IPS-NIHi11 (cell line): ENCODE measurements around the gene MAP6.
A peak's percentile ranks its signal among the peaks of the same experiment; 100 is the strongest.

ENCODE experiments used
- DNase-seq: peaks from one replicate; pipeline ENCODE4 v3.0.0; 2012; ENCODE audit warnings: mixed read lengths, low spot score

The MAP6 gene

DNA sequence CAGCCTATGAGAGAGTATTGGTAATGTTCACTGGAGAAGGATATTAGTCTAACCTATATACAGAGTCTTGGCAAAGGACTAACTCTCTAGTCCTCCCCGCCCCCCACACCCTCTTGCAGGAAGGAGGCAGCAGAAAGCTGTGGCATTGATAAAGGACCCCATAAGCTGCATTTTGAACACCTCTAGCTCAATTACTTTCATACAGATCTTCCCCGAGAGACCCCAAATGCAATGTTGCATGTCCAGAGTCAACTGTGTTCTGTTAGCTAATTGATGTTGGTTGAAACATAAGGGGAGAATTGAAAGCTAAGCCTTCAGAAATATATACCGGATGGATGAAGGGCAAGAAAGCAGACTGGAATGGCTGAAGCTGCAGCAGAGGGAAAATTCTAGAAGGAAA is 2.8 kb downstream of the MAP6 start:
- no peak for DNase-seq

DNA sequence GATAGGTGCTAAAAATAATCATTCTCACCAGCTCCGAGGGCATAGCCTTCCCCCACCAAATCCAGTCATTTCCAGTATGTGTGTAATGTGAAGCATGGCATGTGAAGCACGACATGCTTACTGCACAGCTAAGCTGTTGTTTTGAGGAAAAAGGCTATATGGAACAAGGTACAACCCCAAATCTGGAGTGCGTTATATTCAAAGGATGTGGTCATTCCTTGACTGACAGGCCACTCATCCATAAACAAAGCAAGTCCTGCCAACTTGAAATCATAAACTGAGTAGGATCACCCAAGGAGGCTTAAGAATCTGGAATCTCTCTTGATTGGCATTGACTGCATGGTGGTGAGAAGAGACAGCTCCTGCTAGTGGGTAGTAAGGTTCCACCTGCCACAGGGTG is 3.7 kb downstream of the MAP6 start:
- no peak for DNase-seq

DNA sequence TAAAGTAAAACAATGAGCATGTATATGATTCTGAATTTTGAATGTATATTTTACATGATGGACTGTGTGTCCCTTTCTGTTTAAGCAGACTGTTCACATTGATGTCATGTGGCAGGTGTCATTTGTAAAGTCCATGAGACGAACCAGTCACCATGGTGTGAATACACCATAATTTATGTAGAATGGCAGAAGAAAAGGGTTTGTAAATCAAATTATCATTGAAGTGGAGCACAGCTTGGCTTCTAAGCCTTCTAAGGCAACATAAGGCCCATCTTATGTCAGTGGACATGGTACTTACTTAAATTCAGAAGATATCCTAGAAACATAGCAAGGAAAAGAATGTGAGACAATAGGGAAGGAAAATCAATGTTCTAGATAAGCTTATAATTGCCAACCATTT is 4.4 kb downstream of the MAP6 start:
- DNase-seq, result no peak

DNA sequence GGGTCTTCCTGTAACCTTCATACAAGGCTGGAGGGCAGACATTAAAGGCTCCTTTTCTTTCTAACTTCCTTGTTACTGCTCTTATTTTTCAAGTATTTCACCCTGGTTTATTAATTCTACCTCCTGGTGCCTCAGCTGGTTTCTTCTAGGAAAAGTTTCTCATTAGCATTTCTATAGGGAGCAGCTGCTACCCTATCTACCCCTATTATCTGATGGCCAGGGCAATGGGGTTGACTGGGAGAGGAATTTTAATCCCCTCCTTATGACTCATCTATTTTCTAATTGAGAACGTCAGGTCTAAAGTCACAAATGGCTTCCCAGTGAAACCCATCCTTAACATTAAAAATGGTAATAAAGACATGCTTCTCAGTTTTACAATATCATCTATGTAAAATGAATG is 5.0 kb downstream of the MAP6 start:
- peak; percentile 37 for DNase-seq

DNA sequence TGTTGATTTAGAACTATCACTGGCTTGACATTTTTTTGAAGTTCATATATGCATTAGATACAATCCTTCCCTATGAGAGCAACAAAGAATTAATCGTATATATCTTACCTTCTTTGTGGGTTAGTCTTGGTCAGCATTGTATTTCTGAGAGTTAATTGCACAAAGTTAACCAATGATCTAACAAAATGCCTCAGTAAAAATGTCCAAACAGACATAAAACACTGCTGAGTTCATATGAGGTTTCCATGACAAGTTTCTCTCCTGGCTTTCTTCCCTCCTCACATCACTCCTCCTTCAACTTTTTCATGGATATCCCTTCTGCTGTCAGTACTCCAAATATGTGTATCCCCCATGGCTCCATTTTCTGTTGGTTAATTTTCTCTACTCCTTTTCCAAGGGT is 9.0 kb downstream of the MAP6 start:
- DNase-seq, result no peak

DNA sequence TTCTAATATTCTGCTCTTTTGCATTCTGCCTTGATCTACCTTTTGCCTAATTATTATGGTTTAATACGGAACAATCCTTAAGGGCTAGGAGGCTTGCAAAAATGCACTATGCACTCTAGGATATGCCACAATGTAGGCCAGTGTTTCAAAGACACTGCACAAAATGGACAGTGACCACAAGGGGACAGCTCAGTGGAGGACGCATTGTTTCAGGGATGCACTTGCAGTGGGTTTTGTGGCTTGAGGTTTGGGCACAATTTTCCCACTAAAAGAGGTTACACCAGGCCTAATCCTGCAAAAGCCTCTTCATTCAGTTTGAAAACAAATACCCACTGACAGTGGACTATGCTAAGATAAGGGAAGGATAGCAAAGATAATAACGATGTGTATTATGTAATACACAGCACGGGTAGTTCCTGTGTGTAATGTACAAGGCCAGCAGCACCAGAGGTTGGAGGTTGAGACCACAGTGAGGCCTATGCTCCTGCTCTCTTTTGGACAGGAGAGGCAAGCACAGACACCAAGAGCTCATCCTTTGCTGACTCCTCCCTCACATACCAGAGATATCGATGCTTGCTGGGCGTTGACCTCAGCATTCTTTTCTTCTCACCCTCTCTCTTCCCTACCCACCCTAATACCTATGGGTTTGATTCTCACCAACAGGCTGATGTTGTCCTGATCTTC is 12.7 kb downstream of the MAP6 start:
- DNase-seq, result peak; percentile 29

DNA sequence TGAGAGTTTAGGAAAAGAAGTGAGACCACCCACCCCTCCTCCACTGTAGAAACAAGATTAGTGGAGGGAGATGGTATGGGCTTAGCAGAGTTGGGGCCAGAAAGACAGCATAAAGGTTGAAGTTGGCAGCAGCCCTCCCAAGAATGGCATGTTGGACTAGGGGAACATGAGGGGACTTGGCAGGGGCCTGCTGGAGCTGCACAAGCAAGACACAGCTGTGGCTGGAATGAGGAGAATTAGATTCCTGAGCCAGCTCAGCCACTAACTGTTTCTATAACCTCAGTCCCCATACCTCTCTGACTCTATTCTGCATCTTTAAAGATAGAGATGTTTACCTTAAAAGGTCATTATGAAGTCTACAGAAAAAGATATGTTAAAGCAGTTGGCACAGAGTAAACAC is 13.2 kb downstream of the MAP6 start:
- DNase-seq, result no peak

DNA sequence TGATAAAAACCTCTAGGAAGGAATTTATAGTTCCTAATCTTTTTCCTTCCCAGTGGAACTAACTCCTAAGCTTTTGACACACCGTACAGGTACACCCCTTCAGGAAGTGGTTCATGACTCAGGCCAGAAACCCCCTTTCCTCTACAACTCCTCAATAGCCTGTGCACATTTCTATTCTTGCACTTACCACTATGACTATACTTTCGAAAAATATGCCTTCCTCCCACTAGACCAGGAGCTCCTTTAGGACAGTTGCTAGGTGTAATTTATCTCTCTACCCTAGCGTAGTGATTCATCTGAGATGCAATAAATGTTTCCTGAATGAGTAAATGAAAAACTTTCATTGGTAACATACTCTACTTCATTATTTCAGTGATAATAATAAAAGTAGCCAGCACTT is 14.5 kb downstream of the MAP6 start:
- DNase-seq, result no peak

DNA sequence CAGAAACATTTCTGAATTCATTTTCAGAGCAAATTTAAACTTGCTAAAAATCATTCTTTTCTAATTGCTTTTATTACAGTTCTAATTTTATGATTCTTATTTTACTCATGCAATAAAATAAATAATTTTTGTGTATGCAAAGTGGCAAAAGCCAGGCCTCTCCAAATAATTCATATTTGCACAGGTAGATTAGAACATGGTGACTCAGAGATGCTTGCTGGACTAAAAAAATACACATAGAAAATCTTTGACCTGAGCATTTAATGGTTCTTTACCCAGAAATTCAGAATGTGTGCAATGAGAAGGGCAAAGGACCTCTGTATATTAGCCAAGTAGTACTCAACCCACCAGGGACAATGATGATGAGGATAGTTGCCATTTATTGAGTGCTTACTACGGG is 15.3 kb downstream of the MAP6 start:
- DNase-seq, result no peak

DNA sequence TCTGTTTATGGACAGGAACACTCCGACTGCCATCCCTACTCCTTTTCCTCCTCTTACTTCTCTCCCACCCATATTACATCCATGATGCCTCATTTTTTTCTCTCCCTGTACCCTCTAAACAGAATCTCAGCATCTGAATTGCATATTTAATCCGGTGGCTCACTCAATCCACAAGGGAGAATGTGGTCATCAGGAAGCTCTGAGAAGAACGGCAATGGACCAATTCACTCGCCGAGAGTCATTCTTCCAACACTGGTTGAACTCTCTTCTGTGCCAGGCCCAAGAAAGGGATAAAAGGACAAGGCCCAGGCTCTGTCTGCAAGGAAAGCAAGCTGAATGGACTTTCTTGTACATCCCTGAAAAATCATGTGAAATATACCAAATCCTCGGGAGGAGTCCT is 15.9 kb downstream of the MAP6 start:
- DNase-seq, result no peak

DNA sequence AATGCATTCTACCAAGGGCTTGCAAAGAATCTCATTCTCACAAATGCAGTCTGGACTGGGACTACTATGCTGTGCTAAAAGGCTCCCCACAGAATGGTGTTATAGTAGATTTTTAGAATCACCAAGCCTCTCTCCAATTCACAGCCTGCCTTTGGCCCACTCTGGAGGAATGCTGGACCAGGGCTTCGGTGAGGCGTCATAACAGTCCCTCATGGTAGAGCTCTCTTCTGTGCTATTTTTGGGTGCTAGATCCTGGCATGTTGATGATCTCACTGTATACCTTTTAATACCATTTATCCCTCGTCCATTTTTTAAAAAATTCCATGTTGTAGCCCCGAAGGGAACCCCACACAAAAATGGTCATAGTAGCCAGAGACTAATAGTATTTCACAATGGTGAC is 17.6 kb downstream of the MAP6 start:
- DNase-seq, result no peak

DNA sequence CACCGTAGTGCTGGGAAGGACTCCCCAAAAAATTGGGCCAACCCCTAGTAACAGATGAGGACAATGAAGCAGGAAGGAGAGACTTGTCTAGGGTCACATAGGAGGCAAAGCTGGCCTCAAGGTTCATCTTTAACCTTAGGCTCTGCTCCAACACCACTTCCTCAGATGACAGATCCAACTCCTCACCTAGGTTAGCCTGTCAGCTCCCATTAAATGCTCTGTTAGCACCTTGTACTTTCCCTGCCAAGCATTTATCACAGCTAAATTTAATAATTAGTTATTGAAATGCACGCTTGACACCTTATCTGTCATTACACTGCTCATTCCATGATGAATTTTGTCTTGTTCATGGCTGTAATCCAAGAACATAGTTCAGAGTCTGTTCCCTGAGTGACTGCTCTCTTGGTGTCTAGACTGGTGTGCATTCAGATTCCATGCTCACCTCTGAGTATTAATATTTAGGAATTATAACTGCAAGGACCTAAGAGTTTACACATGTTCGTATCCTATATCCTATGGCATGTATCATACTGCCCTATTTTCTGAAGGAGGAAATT is 18.6 kb downstream of the MAP6 start:
- DNase-seq, result no peak

DNA sequence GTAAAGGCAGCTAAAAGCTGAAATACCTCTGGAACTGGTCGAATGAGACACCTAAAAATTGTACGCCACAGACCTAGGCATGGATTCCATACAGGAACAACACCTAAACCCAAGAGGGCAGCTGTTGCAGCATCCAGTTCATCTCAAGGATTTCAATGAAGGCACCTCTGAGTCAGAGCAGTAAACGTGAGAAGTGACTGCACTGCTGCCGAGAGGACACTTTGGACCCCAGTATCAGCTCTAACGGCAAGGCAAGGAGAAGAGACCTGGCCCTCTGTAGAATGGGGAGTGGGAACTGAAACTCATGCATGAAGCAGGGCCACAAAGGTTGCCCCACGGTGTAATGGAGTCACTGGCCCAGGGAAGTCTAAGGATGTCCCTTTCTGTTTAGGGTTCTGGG is 23.9 kb downstream of the MAP6 start:
- no peak for DNase-seq

DNA sequence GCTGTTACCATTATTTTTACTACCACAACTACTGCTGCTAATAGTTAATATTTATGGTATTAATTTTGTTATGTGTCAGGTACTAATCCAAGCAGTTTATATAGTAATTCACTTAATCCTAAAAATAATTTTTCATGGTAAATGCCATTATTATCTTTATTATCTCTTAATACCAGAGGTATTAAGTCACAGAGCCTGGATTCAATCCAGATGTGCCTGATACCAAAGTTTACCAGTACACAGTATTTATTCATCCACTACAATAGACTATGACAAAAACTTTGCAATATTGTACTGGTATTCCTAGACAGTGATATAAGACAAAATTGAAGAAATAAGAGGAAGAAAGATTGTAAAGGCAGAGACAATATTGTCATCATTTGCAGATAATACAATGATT is 24.5 kb downstream of the MAP6 start:
- DNase-seq, result no peak

DNA sequence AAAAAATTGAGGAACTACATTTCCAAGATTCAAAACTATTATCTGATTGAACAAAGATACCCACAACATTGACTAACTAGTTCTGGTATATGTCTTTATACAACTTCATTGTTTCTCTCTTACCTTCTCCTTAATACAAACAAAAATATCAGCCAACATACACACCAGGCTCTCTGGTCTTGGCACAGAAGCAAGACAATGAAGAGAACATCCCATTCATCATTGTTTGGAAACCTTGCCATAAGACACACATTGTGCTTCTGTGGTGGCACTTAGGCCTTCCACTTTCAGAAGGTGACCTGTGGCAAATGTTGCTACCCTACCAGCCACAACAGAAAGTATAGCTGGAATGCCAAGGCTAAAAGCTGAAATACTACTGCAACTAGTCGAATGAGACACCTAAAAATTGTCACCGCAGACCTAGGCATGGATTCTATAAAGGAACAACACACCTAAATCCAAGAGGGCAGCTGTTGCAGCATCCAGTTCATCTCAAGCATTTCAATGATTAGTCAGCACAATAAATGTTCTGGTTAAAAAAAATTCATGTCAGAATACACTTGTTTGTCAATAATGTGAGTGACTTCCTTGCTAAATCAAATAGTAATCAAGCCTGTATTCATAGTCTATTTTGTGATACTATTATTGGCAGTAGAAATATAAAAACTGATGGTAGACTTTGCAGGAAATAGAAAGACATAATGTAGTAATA is 26.3 kb downstream of the MAP6 start:
- DNase-seq, result no peak

DNA sequence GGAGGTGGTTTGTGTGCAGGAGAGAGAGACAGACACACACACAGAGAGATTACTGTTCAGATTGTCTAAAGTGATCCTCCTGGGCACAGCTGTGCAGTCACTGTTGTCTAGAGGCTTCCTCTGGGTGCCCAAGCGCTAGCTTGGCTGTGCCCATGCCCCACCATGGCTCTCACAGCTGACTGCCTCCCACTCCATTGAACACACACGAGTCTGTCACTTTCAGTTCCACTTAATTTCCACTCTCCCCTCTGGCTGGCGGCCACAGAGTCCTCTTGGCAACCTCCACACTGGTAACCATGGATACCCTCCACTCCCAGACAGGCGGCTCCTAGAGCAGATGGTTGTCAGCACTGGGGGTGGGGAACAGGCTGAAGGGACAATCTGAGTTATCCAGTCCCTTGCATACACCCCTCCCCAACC is 29.1 kb downstream of the MAP6 start:
- DNase-seq, result peak; percentile 45

DNA sequence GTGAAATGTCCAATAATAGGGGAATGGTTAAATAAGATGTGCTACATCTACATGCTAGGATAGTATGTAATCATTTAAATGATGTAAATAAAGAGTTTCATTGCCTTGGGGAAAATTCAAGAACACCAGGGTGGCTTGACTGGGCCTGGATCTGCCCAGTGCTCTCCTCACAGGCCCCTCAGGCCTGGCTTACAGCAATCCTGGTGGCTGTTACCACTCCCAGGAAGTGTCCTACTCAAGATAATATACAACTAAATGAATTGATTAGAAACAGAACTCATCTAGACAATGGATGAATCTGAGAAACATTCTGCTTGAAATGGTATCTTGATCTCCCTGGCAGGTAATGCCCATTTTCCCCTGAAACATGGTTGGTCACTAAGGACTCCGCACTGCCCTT is 30.8 kb downstream of the MAP6 start:
- DNase-seq, result no peak

DNA sequence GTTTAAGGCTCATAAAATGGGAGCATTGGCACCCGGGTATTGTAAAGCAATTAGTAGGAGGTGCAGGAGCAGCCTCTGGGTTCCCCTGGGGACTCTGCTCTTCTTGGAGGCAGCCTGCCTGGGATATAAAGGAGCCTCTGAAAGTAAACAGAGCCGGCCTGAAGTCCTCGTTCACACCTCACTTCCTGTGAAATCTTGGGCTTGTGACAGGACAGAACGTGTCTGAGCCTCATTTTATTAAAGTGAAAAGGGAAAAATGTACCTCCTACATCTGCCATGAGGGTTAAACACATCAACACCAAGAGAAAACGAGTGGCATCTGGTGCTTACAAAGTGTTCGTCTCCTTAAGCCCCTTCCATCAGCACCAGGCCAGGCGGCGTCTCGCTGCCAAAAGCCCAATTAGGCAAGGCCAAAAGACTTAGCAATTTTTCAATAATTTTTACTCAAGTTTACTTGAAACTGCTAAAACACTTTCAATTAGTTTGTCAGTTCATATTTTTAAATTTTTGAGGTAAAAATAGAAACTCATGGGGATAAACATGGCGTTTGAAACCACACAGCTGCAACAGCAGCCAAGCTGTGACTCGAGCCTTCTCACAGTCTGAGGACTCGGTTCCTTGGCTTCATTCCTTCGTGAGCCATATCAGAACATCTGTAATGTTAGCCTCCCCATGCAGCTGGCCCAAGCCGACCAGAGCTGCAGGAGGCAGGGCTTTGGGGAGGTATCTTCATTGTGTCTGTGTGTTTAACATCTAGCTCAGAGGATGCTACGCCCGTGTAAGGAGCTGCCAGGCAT is 33.6 kb downstream of the MAP6 start:
- no peak for DNase-seq

DNA sequence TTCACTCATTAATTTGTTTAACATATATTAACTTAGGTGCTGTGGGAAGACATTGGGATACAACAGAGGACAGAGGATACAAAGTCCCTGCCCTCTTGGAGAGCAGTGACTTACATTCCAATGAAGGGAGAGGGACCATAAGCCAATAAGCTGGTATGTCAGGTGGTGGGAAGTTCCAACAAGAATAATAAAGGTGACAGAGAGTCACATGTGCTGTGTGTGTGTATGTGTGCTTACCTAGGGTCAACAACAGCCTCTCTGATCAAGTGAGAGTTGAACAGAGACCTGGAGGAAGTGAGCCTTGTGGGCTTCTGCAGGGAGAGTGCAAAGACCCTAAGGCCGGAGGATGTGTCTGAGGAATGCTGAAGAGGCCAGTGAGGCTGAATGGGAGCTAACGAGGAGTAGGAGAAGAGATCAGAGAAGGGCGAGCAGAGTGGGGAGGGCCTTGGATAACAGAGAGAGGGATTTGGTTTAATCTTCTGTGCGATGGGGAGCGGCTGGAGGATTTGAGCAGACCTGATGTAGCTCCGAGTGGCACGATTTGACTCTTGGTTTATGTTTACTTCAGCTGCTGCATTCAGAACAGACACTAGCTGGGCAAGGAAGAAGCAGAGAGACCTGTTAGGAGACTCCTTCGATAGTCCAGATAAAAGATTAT is 35.3 kb downstream of the MAP6 start:
- no peak for DNase-seq

DNA sequence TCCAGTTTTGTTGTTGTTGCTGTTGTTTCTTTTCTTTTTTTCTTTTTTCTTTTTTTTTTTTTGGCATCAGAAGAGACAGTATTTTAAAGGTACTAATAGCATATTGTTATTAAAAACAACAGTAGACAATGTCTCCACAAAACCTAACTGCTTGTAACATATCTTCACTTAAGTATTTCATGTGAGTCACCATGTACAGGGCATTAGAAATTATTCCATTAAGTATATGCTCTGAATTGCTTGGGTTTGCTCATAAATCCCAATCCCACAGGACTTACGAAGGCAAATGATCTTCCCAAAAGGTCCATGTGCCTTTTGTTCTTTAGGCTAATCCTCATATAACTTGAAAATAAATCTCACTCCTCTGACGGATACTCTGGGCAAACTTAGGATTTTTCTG is 35.9 kb downstream of the MAP6 start:
- DNase-seq, result no peak

DNA sequence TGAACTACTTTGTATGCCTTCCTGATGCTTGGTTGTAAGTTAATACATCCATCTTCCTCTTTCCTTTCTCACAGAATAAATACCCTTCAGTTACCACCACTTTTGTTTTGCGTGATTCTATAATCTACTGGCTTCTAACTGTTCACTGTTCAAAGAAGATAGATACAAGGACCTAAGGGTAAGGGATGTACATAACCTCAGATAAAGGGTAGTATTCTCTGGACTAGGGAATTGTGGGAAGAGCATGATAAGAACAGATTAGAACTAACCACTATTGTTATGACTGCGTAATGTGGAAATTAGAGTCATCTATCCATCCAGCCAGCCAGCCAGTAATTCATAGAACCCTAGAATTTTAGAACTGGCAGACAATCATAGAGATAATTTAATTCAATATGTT is 36.4 kb downstream of the MAP6 start:
- no peak for DNase-seq

DNA sequence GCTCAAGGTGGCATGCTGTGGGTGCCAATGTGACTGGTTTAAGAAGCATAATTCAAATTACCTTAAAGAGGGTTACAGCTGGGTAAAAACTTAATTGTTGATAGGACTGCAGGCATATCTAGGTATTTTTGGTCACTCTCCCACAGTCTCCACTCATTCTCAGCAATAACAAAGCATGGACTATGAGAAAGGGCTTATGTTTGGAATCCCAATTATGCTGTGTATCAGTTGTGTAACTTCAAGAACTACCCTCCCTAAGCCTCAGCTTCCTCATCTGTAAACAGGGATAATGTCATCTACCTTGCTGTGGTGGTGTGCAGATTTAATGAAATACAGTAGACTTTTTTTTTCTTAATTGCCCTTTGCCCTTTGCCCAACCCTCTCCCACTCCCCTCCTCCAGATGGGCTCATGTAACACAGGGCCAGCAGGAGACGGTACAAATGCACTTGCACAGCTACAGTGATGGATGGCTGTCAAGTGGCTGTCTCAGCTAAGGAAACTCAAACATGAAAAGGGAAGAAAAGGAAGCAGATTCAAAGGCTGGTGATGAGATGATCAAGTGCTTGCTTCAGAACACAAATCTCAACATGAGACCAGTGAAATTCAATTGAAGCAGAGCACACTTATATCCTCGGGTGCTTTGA is 37.6 kb downstream of the MAP6 start:
- DNase-seq, result no peak
